MM.1S (cell line): ENCODE data around the gene CDKL1.

ENCODE experiments used
- DNase-seq: peaks from one replicate; pipeline ENCODE4 v3.0.0-alpha.2; 2015
- H2AFZ ChIP-seq: fragments of 300-600 bp; sonication (generic); 2 replicates; pipeline ENCODE4 v1.6.0; 2016; ENCODE audit warnings: antibody characterized with exemption, low read length
- H3F3A ChIP-seq: fragments of 300-600 bp; sonication (generic); 2 replicates; pipeline ENCODE4 v1.6.1; 2016; ENCODE audit warnings: mild to moderate bottlenecking, antibody characterized with exemption, low read length, moderate library complexity, mixed read lengths; ENCODE audit not compliant: insufficient read depth
- H3K27ac ChIP-seq: fragments of 300-600 bp; sonication (generic); 2 replicates; pipeline ENCODE4 v1.5.1; 2016; ENCODE audit warnings: mild to moderate bottlenecking, low read length
- H3K27me3 ChIP-seq: fragments of 300-600 bp; sonication (generic); replicated peaks from 2 replicates; pipeline ENCODE4 v1.6.0; 2016; ENCODE audit warnings: low read length; ENCODE audit not compliant: insufficient read depth
- H3K36me3 ChIP-seq: fragments of 300-600 bp; sonication (generic); replicated peaks from 2 replicates; pipeline ENCODE4 v1.6.1; 2016; ENCODE audit warnings: mild to moderate bottlenecking, low read length, mixed read lengths; ENCODE audit not compliant: insufficient read depth
- H3K4me1 ChIP-seq: fragments of 300-600 bp; sonication (generic); 2 replicates; pipeline ENCODE4 v1.6.1; 2016; ENCODE audit warnings: low read length, mixed read lengths
- H3K4me2 ChIP-seq: fragments of 300-600 bp; sonication (generic); 2 replicates; pipeline ENCODE4 v1.6.0; 2016; ENCODE audit warnings: low read depth, low read length
- H3K4me3 ChIP-seq: fragments of 300-600 bp; sonication (generic); 2 replicates; pipeline ENCODE4 v1.5.1; 2016; ENCODE audit warnings: low read length, mixed read lengths
- H3K79me2 ChIP-seq: fragments of 300-600 bp; sonication (generic); 2 replicates; pipeline ENCODE4 v1.6.1; 2016; ENCODE audit warnings: mixed run types, low read length, mixed read lengths
- H3K9ac ChIP-seq: fragments of 300-600 bp; sonication (generic); 2 replicates; pipeline ENCODE4 v1.6.1; 2016; ENCODE audit warnings: low read length, mixed read lengths
- H3K9me2 ChIP-seq: fragments of 300-600 bp; sonication (generic); replicated peaks from 2 replicates; pipeline ENCODE4 v1.6.1; 2016; ENCODE audit warnings: mild to moderate bottlenecking, low read length, mixed read lengths; ENCODE audit not compliant: insufficient read depth
- H3K9me3 ChIP-seq: fragments of 300-600 bp; sonication (generic); replicated peaks from 2 replicates; pipeline ENCODE4 v1.6.1; 2016; ENCODE audit warnings: mild to moderate bottlenecking, low read length, mixed read lengths; ENCODE audit not compliant: insufficient read depth
- H4K20me1 ChIP-seq: fragments of 300-600 bp; sonication (generic); 2 replicates; pipeline ENCODE4 v1.6.1; 2016; ENCODE audit warnings: mild to moderate bottlenecking, low read length, moderate library complexity, mixed read lengths; ENCODE audit not compliant: insufficient read depth
- CTCF ChIP-seq: fragments of 300-600 bp; sonication (generic); IDR thresholded peaks from 2 replicates; pipeline ENCODE4 v1.5.1; 2016; ENCODE audit warnings: antibody characterized with exemption, low read length, mixed read lengths
- EZH2 ChIP-seq: fragments of 300-600 bp; sonication (generic); optimal IDR thresholded peaks from 2 replicates; pipeline ENCODE3; 2017; ENCODE audit warnings: low read depth, mild to moderate bottlenecking, antibody characterized with exemption, low read length, mixed read lengths
- EZH2phosphoT487 ChIP-seq: fragments of 300-600 bp; sonication (generic); IDR thresholded peaks from 2 replicates; pipeline ENCODE4 v1.6.1; 2018; ENCODE audit warnings: antibody characterized with exemption, low read length

CDKL1 gene

GRCh38 chr14:50342221-50343078 lies 54.2 kb downstream of the CDKL1 start:
- Histone ChIP-seq H3K36me3 (no peaks in the 10 kb centered on the region), H3K79me2 (no peaks in the 10 kb centered on the region), H4K20me1 (no peaks in the 10 kb centered on the region), H3K27ac (no peak overlapping the region), H3K4me2 (no peak overlapping the region), H3K27me3 (no peaks in the 10 kb centered on the region), H2AFZ (no peak overlapping the region), H3K9me3 (no peaks in the 10 kb centered on the region), H3F3A (no peaks in the 10 kb centered on the region), H3K9me2 (no peaks in the 10 kb centered on the region), H3K9ac (no peak overlapping the region), H3K4me3 (no peak overlapping the region), H3K4me1 (no peaks in the 10 kb centered on the region)
- TF ChIP-seq EZH2 (no peak), EZH2phosphoT487 (no peak), CTCF (no peak)
- no peak for DNase-seq

GRCh38 chr14:50340963-50341362 lies 55.7 kb downstream of the CDKL1 start:
- H3K9me2 ChIP-seq: no peaks in the 10 kb centered on the region
- H3K27ac ChIP-seq: no peak overlapping the region
- no peaks in the 10 kb centered on the region for H4K20me1 ChIP-seq
- H2AFZ ChIP-seq: no peak overlapping the region
- H3K36me3 ChIP-seq: no peaks in the 10 kb centered on the region
- no peaks in the 10 kb centered on the region for H3F3A ChIP-seq
- no peaks in the 10 kb centered on the region for H3K4me1 ChIP-seq
- H3K4me2 ChIP-seq: no peak overlapping the region
- no peak overlapping the region for H3K9ac ChIP-seq
- H3K9me3 ChIP-seq: no peaks in the 10 kb centered on the region
- H3K27me3 ChIP-seq: no peaks in the 10 kb centered on the region
- H3K4me3 ChIP-seq: no peak overlapping the region
- H3K79me2 ChIP-seq: no peaks in the 10 kb centered on the region
- TF ChIP-seq EZH2phosphoT487: no peak
- no peak for TF ChIP-seq CTCF
- no peak for TF ChIP-seq EZH2
- no peak for DNase-seq

- Histone ChIP-seq H3K9me2 (no peaks in the 10 kb centered on the region), H3K27ac (no peak overlapping the region), H3K4me1 (no peaks in the 10 kb centered on the region), H3F3A (no peaks in the 10 kb centered on the region), H3K79me2 (no peaks in the 10 kb centered on the region), H3K4me2 (no peak overlapping the region), H2AFZ (no peak overlapping the region), H4K20me1 (no peaks in the 10 kb centered on the region), H3K36me3 (no peaks in the 10 kb centered on the region), H3K27me3 (no peaks in the 10 kb centered on the region), H3K9ac (no peak overlapping the region), H3K4me3 (no peak overlapping the region), H3K9me3 (no peaks in the 10 kb centered on the region)
- no peak for TF ChIP-seq CTCF
- TF ChIP-seq EZH2phosphoT487: no peak
- no peak for TF ChIP-seq EZH2
- no peak for DNase-seq
Observed at GRCh38 chr14:50340045-50340444, 56.6 kb downstream of the CDKL1 start.
